GM19023 (cell line): ENCODE data around the gene SCUBE1.
A peak's percentile ranks its signal among the peaks of the same experiment; 100 is the strongest.

ENCODE experiments used
- ATAC-seq: cut with Tn5 transposase; IDR thresholded peaks from one replicate; pipeline ENCODE4 v1.9.1; 2021; ENCODE audit warnings: mild to moderate bottlenecking, moderate library complexity; ENCODE audit not compliant: unreplicated experiment

The SCUBE1 gene

GRCh38 chr22:43163241-43163795 lies 179.9 kb downstream of the SCUBE1 start:
- ATAC-seq = no peak

GRCh38 chr22:43162412-43163150 lies 180.6 kb downstream of the SCUBE1 start:
- ATAC-seq = no peak

DNA sequence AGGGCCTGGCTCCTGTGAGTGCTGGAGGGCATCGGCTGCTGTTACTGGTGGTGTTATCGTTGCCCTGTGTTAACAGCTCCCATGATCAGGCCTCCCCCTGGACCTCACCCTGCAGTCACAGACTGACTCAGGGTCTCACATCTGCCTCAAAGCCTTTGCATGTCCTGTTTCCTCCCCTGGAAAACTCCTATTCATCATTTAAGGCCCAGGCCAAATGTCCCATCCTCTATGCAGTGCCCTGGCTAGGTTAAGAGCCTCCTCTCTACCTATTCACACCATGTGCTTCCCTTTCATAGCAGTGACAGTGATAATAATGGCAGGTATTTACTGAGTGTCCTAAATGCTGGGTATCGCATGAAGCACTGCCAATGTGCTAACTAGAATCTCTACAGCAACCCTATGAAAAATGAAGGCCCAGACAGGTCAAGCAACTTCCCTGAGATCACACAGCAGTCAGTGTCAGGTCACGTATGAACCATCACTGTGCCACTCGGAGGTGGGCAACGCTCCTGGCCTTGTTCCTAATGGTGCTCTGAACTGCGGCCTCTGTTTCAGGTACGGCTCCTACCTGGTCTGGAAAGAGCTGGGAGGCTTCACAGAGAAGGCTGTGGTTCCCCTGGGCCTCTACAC lies 182.6 kb downstream of the SCUBE1 start:
- no peak for ATAC-seq

- ATAC-seq = no peak
These were observed 183.5 kb downstream of the SCUBE1 start for GRCh38 chr22:43159484-43160178.

DNA sequence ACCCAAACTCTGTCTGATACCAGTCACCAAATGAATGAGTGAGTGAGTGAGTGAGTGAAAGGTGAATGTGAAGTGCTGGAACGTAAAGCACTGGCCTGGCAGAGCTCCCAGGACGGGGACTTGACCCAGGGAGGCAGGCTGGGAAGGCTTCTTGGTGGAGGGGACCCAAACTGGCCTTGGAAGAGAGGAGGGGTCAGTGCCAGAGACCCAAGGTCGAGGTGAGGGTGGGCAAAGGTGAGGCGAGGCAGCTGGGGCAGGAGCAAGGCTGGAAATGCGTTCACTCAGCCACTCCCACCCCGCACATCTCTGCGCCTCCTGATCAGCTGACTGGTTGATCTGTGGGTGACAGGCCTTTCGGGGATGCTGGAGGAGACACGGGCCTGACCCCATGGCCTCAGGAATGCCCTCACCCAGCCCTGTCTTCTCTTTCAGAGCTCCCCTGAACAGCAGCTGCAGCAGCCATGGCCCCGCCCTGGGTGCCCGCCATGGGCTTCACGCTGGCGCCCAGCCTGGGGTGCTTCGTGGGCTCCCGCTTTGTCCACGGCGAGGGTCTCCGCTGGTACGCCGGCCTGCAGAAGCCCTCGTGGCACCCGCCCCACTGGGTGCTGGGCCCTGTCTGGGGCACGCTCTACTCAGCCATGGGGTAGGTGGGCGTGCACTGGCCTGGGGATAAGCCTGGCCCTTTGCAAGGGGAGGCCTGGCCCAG lies 184.2 kb downstream of the SCUBE1 start:
- ATAC-seq = no peak

GRCh38 chr22:43157874-43158546 lies 185.2 kb downstream of the SCUBE1 start:
- no peak for ATAC-seq

DNA sequence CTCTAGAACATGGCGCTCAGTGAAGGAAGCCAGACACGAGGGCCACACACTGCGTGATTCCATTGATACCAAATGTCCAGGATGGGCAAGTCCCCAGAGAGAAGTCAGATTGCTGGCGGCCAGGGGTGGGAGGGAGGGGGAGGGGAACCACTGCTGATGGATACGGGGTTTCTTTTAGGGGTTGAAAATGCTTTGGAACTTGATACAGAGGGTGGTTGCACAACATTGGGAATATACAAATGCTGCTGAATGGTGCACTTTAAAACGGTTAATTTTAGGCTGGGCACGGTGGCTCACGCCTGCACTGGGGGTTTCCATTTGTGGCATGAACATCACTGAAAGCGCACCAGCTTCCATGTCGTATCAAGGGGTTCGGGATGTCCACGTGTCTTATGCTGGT lies 186.8 kb downstream of the SCUBE1 start:
- no peak for ATAC-seq

DNA sequence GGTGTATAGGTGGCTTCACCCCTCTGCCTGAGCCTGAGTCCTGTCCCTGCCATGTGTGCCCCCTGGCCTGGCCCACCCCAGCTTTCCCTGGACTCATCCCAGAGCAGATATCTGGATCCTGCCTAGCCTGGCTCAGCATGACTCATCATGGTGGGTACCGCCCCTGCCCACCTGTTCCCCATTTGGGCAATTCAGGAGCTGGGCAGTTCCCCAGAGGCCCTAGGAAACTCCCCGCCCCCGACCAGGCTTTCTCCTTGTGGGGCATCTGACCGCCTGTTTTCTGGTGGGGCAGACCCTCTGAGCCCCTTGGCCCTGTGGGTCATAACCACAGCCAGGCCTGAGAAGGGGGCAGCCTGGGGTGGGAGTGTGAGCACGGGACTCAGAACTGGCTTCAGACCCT lies 187.4 kb downstream of the SCUBE1 start:
- no peak for ATAC-seq

DNA sequence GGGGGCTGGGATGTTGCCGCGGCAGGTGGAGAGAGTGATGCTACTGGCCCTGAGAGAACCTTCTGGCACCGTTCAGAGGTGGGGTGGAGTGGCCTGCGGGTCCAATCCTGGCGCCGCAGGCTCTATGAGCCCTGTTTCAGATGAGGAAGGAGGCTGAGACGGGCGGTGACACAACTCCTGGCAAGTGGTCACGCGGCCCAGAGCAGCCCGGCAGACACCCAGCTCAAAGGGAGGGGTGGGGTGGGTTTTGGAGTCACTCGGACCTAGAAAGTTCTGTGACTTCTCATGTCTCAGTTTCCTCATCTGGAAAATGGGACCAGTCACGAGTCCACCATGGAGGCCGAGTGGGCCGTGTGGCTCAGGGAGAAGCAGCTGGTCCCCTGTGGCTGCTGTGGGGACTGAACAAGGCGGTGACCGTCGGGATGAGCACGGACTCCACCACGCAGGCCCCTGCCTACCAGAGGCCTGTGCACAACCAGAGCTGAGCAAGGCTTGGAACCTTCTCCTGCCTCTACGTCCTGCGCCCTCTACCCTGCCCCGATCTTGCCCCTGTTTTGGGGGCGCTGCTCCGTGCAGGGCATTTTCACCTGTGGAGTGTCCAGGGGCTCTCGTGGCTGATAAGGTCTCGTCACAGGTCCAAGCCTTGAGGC lies 188.2 kb downstream of the SCUBE1 start:
- ATAC-seq = no peak

- no peak for ATAC-seq
These were observed 189.3 kb downstream of the SCUBE1 start for GRCh38 chr22:43153899-43154298.

DNA sequence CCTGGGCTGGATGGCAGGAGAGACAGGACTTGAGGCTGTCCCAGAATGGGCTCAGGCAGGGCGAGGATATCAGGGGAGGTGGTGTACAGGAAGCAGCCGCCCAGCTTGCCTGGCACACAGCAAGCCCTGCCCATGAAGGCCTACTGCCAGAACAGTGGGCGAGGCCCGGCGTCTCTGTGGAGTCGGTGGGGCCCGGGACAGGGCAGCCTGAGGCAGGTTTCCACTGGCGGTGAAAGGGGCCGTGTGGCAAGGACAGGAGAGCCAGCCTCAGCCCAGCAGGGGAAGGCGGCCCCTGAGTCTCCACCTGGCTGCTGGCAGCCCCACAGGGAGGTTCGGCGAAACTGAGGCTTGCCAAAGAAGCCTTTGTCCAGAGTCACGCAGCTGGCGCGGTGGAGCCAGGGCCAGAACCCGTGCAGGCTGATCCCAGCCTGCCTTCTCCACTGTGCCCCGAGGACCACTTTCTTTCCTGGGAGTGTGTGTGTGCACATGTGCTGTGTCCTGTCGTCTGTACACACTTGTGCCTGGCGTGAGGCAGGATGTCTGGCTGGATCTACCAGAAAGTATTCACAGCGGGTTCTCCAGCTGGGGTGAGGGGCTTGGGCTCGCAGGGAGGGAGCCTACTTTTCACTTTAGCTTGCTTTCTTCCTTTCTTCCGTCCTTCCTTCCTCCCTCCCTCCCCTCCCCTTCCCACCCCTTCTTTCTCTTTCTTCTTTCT lies 190.7 kb downstream of the SCUBE1 start:
- no peak for ATAC-seq

DNA sequence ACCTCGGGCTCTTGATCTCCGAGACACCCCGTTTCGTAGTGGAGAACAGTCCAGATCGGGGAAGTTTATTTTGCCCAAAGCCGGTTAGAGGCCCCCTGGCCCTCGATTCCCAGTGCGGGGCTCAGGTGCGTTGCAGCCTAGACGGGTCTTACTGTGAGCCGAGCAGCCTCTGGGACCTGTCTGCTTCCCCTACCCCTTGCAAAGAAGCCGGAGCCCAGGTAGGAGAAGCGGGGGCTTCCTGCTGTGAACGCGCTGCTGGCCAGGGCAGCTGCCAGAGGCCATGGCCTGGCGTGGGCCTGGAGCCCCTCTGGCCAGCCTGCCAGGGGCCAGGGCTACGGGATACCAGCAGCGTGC lies 191.2 kb downstream of the SCUBE1 start:
- ATAC-seq = no peak

- peak; percentile 47 for ATAC-seq
These were observed 191.7 kb downstream of the SCUBE1 start, which contains the start of gene TSPO for GRCh38 chr22:43151251-43152002. Gene TSPO (plus strand): TSS chr22:43151559. CDS start chr22:43159239, 7,680 bp downstream.

- no peak for ATAC-seq
These were observed 192.4 kb downstream of the SCUBE1 start for GRCh38 chr22:43150731-43151206.

DNA sequence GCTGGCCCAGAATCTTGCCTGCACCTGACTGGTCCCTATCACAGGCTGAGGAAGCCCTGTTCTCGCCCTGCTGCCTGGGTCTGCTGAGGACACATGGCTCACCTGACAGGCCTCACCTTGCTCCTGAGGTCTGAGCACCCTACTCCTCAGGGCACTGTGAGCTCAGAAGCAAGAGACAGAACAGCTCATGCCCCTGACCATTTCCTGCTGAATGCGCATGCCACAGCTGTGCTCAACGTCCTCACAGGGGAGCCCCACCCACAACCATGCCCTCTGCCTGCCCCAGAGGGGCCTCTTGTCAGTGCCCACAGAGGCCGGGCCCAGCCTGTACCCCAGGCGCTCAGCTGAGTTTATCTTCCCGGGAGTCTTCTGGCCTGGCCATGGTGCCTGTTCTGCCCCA lies 194.6 kb downstream of the SCUBE1 start:
- no peak for ATAC-seq

DNA sequence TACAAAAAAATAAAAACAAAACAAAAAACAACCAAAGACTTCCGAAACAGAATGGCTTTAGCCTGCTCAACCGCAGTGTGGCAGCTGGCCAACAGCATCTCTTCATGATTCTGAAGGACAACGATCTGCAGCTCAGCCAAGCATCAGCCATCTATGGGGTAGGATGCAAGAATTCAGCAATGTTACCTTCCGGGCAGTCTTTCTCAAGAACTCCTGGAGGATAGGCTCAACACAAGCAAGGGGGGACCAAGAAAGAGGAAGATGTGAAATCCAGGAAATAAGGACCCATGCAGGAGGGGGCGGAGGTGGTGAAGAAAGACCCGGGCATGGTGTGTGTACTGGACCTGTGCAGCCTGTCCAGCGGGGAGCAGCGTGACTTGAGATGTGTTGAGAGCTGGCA lies 195.4 kb downstream of the SCUBE1 start:
- ATAC-seq = no peak
